ENCODE results near the gene SLC46A2. TPM values are rescaled to one million over a fixed set of nuclear protein-coding genes. Genes with fewer than 3 reads are reported as not detected.
A peak's percentile ranks its signal among the peaks of the same experiment; 100 is the strongest.

SLC46A2 gene, protein sequence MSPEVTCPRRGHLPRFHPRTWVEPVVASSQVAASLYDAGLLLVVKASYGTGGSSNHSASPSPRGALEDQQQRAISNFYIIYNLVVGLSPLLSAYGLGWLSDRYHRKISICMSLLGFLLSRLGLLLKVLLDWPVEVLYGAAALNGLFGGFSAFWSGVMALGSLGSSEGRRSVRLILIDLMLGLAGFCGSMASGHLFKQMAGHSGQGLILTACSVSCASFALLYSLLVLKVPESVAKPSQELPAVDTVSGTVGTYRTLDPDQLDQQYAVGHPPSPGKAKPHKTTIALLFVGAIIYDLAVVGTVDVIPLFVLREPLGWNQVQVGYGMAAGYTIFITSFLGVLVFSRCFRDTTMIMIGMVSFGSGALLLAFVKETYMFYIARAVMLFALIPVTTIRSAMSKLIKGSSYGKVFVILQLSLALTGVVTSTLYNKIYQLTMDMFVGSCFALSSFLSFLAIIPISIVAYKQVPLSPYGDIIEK
- not detected for total RNA-seq

DNA sequence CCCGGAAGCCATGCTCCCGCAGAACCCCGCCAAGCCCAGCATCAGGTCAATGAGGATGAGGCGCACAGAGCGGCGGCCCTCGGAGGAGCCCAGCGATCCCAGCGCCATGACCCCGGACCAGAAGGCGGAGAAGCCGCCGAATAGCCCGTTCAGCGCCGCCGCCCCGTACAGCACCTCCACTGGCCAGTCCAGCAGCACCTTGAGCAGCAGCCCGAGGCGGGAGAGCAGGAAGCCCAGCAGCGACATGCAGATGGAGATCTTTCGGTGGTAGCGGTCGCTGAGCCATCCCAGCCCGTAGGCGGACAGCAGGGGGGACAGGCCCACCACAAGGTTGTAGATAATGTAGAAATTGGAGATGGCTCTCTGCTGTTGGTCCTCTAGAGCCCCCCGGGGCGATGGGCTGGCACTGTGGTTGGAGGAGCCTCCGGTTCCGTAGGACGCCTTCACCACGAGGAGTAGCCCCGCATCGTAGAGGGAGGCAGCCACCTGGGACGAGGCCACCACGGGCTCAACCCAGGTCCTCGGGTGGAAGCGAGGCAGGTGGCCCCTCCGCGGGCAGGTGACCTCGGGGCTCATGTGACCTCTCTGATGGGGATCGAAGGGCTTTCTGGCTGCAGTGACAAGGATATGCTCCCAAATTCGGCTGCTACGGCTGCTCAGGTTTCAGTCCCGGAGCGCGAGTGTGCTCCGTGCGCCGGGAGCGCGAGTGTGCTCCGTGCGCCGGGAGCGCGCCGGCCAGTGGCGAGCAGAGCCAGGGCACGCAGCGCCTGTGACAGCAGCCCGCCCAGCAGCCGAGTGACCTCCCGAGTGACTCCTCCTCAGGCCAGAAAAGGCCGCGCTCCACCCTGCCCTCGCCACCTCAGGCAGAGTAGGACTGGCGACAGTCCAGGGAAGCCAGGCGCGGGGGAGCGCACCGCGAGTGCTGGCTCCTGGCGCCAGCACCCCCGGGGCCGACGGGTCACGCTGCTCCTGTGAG lies at the start of gene SLC46A2:
Gene SLC46A2 (minus strand): TSS at position 771 of the 976 bp plus-strand sequence. CDS start 195 bp downstream, at position 576.
- Mint-ChIP-seq H3K9me3 (no peaks in the 10 kb centered on the region), H3K27ac (no peak within 1 kb of the TSS), H3K4me1 (ENCODE audit: low read depth in 2 of 2) (no peaks in the 10 kb centered on the region), H3K27me3 (peaks cover 32 to 37% of the 10 kb centered on the region in 2 donors), H3K36me3 (no peaks in the 10 kb centered on the region), H3K4me3 (no peak within 1 kb of the TSS)
- peak; percentile 8 to 11 for ATAC-seq
- DNase-seq (ENCODE audit: low spot score), result no peak

- no peak overlapping the region for H3K4me3 Mint-ChIP-seq
- H3K4me1 Mint-ChIP-seq (ENCODE audit: low read depth in 2 of 2), result no peaks in the 10 kb centered on the region
- no peaks in the 10 kb centered on the region for H3K36me3 Mint-ChIP-seq
- peaks cover 14 to 21% of the 10 kb centered on the region in 2 donors for H3K27me3 Mint-ChIP-seq
- no peak for DNase-seq (ENCODE audit: low spot score)
- H3K9me3 Mint-ChIP-seq, result no peaks in the 10 kb centered on the region
- no peak overlapping the region for H3K27ac Mint-ChIP-seq
- peak in 1 of 2 donors; percentile 24 for ATAC-seq
Measured at GRCh38 chr9:112939418-112939817, 48.7 kb upstream of the SLC46A2 start.

GRCh38 chr9:112933696-112934095 lies 43.0 kb upstream of the SLC46A2 start:
- no peak overlapping the region for H3K4me3 Mint-ChIP-seq

GRCh38 chr9:112925058-112925641 lies 34.5 kb upstream of the SLC46A2 start:
- no peaks in the 10 kb centered on the region for H3K9me3 Mint-ChIP-seq
- H3K27ac Mint-ChIP-seq, result no peak overlapping the region
- no peak overlapping the region for H3K4me3 Mint-ChIP-seq
- H3K36me3 Mint-ChIP-seq, result no peaks in the 10 kb centered on the region
- ATAC-seq (no peak), DNase-seq (ENCODE audit: low spot score) (no peak)
- peaks cover 0 to 5% of the 10 kb centered on the region in 2 donors for H3K4me1 Mint-ChIP-seq (ENCODE audit: low read depth in 2 of 2)
- H3K27me3 Mint-ChIP-seq, result peaks cover 32 to 33% of the 10 kb centered on the region in 2 donors

More at GRCh38 chr9:112933696-112934095, 43.0 kb upstream of the SLC46A2 start:
- DNase-seq (ENCODE audit: low spot score), result no peak
- Mint-ChIP-seq H3K9me3 (no peaks in the 10 kb centered on the region), H3K27ac (no peak overlapping the region), H3K36me3 (no peaks in the 10 kb centered on the region), H3K4me1 (ENCODE audit: low read depth in 2 of 2) (no peaks in the 10 kb centered on the region), H3K27me3 (peaks cover 21 to 34% of the 10 kb centered on the region in 2 donors)
- ATAC-seq, result peak in 1 of 2 donors; percentile 26

DNA sequence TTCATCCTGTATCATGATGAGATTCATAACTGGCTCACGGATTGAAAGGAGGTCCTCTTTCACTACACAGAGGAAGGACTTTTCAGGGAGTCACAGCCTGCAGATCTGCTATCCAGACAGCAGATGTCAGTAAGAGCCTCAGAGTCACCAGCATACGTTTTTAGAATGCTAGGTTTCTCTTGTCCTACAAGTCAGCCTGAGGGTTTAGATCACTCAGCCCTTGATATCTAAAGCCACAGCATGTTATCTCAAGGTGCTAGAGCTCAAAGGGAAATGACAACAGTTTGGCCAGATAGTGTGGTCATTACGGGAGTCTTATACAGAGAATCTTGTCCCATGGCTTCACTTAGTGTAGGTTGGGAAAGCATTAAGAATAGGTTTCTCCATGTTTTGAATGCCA lies 30.9 kb upstream of the SLC46A2 start:
- no peaks in the 10 kb centered on the region for H3K9me3 Mint-ChIP-seq
- peaks cover 30 to 40% of the 10 kb centered on the region in 2 donors for H3K27me3 Mint-ChIP-seq

GRCh38 chr9:112917987-112918362 lies 27.3 kb upstream of the SLC46A2 start:
- H3K9me3 Mint-ChIP-seq, result no peaks in the 10 kb centered on the region
- H3K27ac Mint-ChIP-seq, result no peak overlapping the region
- no peaks in the 10 kb centered on the region for H3K36me3 Mint-ChIP-seq
- peaks cover 31 to 36% of the 10 kb centered on the region in 2 donors for H3K27me3 Mint-ChIP-seq
- DNase-seq (ENCODE audit: low spot score) (no peak), ATAC-seq (no peak)
- no peak overlapping the region for H3K4me3 Mint-ChIP-seq
- H3K4me1 Mint-ChIP-seq (ENCODE audit: low read depth in 2 of 2), result no peaks in the 10 kb centered on the region

More for the DNA sequence above, 30.9 kb upstream of the SLC46A2 start:
- ATAC-seq (peak in 1 of 2 donors; percentile 40), DNase-seq (ENCODE audit: low spot score) (no peak)
- Mint-ChIP-seq H3K4me1 (ENCODE audit: low read depth in 2 of 2) (peaks cover 0 to 5% of the 10 kb centered on the region in 2 donors), H3K27ac (no peak overlapping the region), H3K36me3 (no peaks in the 10 kb centered on the region), H3K4me3 (no peak overlapping the region)

DNA sequence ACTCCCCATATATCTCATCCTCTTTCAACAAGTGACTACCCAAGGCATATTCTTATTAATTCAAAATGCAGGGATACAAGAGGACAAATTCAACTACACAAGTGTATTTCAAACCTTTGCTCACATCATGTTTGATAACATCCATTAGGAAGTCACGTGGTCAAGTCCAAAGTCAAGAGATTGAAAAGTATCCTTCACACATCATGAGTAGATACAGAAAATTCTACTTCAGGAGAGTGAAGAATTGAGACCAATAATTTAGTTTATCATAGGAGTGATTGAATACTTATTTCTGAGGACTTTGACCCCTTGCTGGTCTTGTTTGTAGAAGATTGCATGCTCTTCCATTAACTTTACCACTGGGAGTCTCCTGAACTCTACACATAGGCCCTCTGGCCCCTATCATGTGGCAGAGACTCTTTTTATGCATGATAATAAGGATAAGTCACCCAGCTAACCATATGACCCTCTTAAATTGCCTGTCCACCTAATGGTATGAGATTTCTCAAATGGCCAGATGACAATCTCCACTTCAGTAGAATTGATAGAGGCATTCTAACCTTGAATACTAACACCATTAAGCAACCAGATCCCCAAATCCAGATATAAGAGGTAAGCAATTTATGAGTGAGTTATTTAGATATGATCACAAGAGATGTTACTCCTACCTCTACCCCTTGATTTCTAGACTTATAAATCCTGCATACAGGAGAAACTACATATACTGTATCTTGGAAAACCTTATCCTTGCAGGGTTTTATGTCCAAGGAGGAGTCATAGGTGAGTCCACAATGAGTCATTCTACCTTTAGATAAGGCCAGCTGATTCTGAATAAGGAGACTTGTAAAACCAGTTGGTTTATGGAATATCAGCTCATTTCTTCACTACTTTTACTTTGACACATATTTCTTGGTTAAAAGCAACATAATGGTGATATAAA lies 26.6 kb upstream of the SLC46A2 start:
- Mint-ChIP-seq H3K27me3 (peaks cover 28 to 36% of the 10 kb centered on the region in 2 donors), H3K9me3 (no peaks in the 10 kb centered on the region), H3K36me3 (no peaks in the 10 kb centered on the region)

DNA sequence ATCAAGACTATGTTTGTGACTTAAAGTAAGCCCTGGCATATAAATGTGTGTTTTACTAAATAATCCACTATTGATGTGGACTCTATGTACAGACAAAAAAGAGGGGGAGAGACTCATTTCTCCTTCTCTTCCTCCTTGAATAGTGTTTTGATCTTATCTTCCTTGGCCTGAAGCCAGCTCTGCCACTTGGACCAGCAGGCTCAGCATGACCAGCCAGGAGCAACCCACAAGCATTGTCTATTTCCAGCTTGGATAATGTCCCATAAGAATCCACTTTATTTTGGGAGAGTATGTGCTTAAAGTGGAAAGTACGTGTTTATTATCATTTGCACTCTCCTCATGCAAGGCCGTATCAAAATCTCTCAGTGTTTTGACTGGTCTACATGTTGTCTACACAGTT lies 23.8 kb upstream of the SLC46A2 start:
- H3K27ac Mint-ChIP-seq, result no peak overlapping the region
- ATAC-seq (no peak), DNase-seq (ENCODE audit: low spot score) (no peak)
- no peaks in the 10 kb centered on the region for H3K36me3 Mint-ChIP-seq
- peaks cover 15 to 31% of the 10 kb centered on the region in 2 donors for H3K27me3 Mint-ChIP-seq
- H3K4me3 Mint-ChIP-seq, result no peak overlapping the region
- no peaks in the 10 kb centered on the region for H3K4me1 Mint-ChIP-seq (ENCODE audit: low read depth in 2 of 2)
- no peaks in the 10 kb centered on the region for H3K9me3 Mint-ChIP-seq

More for the DNA sequence above, 26.6 kb upstream of the SLC46A2 start:
- Mint-ChIP-seq H3K4me1 (ENCODE audit: low read depth in 2 of 2) (no peaks in the 10 kb centered on the region), H3K4me3 (no peak overlapping the region), H3K27ac (no peak overlapping the region)
- ATAC-seq (no peak), DNase-seq (ENCODE audit: low spot score) (no peak)

- Mint-ChIP-seq H3K4me3 (no peak overlapping the region), H3K27ac (no peak overlapping the region), H3K27me3 (peaks cover 9 to 32% of the 10 kb centered on the region in 2 donors), H3K4me1 (ENCODE audit: low read depth in 2 of 2) (no peaks in the 10 kb centered on the region), H3K36me3 (no peaks in the 10 kb centered on the region), H3K9me3 (no peaks in the 10 kb centered on the region)
- ATAC-seq (no peak), DNase-seq (ENCODE audit: low spot score) (no peak)
Measured at GRCh38 chr9:112913326-112913725, 22.6 kb upstream of the SLC46A2 start.

DNA sequence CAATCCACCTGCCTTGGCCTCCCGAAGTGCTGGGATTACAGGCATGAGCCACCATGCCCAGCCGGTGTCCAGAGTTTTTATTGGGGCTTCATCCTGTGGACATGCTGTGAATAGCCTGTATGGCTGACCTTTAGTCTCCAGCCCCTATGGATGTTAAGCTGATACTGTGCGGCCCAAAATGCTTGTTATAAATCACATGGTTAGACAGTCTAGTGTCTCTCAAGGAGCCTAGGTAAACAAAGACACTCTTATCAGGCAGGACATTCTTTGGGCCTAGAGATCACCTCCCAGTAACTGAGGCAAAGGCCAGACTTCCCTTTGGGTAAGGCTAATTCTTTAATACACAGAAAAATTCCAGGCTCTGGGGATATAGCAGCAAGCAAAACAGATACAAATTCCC lies 22.0 kb upstream of the SLC46A2 start:
- no peaks in the 10 kb centered on the region for H3K4me1 Mint-ChIP-seq (ENCODE audit: low read depth in 2 of 2)
- H3K4me3 Mint-ChIP-seq, result no peak overlapping the region
- no peak for ATAC-seq
- H3K27ac Mint-ChIP-seq, result no peak overlapping the region
- peaks cover 7 to 33% of the 10 kb centered on the region in 2 donors for H3K27me3 Mint-ChIP-seq
- H3K9me3 Mint-ChIP-seq, result no peaks in the 10 kb centered on the region
- H3K36me3 Mint-ChIP-seq, result no peaks in the 10 kb centered on the region
- no peak for DNase-seq (ENCODE audit: low spot score)

- Mint-ChIP-seq H3K9me3 (no peaks in the 10 kb centered on the region), H3K4me3 (no peak overlapping the region), H3K4me1 (ENCODE audit: low read depth in 2 of 2) (no peaks in the 10 kb centered on the region), H3K36me3 (no peaks in the 10 kb centered on the region), H3K27ac (no peak overlapping the region), H3K27me3 (peaks cover 7 to 26% of the 10 kb centered on the region in 2 donors)
- ATAC-seq, result no peak
- DNase-seq (ENCODE audit: low spot score), result no peak
Measured at GRCh38 chr9:112911736-112912135, 21.1 kb upstream of the SLC46A2 start.

- H3K4me1 Mint-ChIP-seq (ENCODE audit: low read depth in 2 of 2), result peaks cover 0 to 7% of the 10 kb centered on the region in 2 donors
- H3K36me3 Mint-ChIP-seq, result no peaks in the 10 kb centered on the region
- H3K27ac Mint-ChIP-seq, result no peak overlapping the region
- DNase-seq (ENCODE audit: low spot score) (no peak), ATAC-seq (no peak)
- H3K4me3 Mint-ChIP-seq, result no peak overlapping the region
- H3K9me3 Mint-ChIP-seq, result no peaks in the 10 kb centered on the region
- H3K27me3 Mint-ChIP-seq, result peaks cover 12 to 43% of the 10 kb centered on the region in 2 donors
Measured at GRCh38 chr9:112905084-112905483, 14.4 kb upstream of the SLC46A2 start.

All from natural killer cell treated with Interleukin-12 subunit alpha and Interleukin-12 subunit beta and Interleukin-15 and Interleukin-18, amount 100 ng/mL, for 72 hours (primary cell).